RWPE2 (cell line): ENCODE results near the gene SLC31A1.

Experiments
- ATAC-seq: fragments of 200-7000 bp; cut with Tn5 transposase; 3 replicates; pipeline ENCODE4 v1.9.1; 2021; ENCODE audit warnings: low read depth
- DNase-seq: peaks from one replicate; pipeline ENCODE4 v3.0.0-alpha.2; 2020; ENCODE audit warnings: low spot score
- H3K27ac ChIP-seq: fragments of 450-650 bp; 2 replicates; pipeline ENCODE4 v1.5.1; 2017; ENCODE audit warnings: mild to moderate bottlenecking; ENCODE audit not compliant: poor library complexity, severe bottlenecking
- H3K27me3 ChIP-seq: fragments of 250-450 bp; sonication (Bioruptor Pico); 2 replicates; pipeline ENCODE4 v1.5.1; 2021; ENCODE audit warnings: mild to moderate bottlenecking, moderate library complexity; ENCODE audit not compliant: insufficient read depth, poor library complexity, severe bottlenecking
- H3K36me3 ChIP-seq: fragments of 250-450 bp; sonication (Bioruptor Pico); 2 replicates; pipeline ENCODE4 v1.5.1; 2020; ENCODE audit warnings: low read depth, mild to moderate bottlenecking, moderate library complexity
- H3K4me1 ChIP-seq: fragments of 250-450 bp; sonication (Bioruptor Pico); 2 replicates; pipeline ENCODE4 v1.5.1; 2021; ENCODE audit warnings: mild to moderate bottlenecking, moderate library complexity; ENCODE audit not compliant: insufficient read depth, poor library complexity, severe bottlenecking
- H3K4me3 ChIP-seq: fragments of 250-450 bp; sonication (Bioruptor Pico); 2 replicates; pipeline ENCODE4 v1.5.1; 2021; ENCODE audit warnings: mild to moderate bottlenecking, moderate library complexity; ENCODE audit not compliant: severe bottlenecking
- H3K9me3 ChIP-seq: fragments of 250-450 bp; sonication (Bioruptor Pico); 2 replicates; pipeline ENCODE4 v1.5.1; 2021; ENCODE audit warnings: mild to moderate bottlenecking, moderate library complexity; ENCODE audit not compliant: severe bottlenecking
- TF ChIP-seq, protein P1 (sequence below): fragments of 450-650 bp; IDR thresholded peaks from one replicate; pipeline ENCODE4 v1.5.1; 2017; ENCODE audit warnings: mild to moderate bottlenecking, moderate library complexity; ENCODE audit not compliant: poor library complexity, severe bottlenecking

SLC31A1 gene

DNA sequence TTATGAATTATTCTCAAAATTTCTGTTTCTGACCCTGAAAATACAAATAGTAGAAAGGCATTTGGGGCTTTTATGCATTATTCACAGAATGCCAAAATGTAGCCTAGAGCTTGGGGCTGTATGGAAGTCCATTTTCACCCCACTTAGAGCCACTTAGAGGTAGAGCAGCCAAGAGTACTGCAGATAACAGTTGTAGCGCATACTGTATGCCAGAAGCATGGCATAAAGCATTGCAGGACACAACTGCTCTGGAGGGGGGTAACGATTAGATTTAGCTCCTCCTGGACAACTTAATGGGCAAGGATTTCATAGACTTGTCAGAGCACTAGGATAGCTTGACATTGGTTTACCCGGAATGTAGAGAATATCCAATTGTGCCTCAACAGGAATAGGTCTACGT is 15.7 kb downstream of the SLC31A1 start:
- no peaks in the 10 kb centered on the region for H3K9me3 ChIP-seq
- H3K27ac ChIP-seq = no peak overlapping the region
- H3K27me3 ChIP-seq = no peaks in the 10 kb centered on the region
- ATAC-seq (no peak), DNase-seq (no peak)
- H3K36me3 ChIP-seq = no peaks in the 10 kb centered on the region
- TF ChIP-seq, protein P1, sequence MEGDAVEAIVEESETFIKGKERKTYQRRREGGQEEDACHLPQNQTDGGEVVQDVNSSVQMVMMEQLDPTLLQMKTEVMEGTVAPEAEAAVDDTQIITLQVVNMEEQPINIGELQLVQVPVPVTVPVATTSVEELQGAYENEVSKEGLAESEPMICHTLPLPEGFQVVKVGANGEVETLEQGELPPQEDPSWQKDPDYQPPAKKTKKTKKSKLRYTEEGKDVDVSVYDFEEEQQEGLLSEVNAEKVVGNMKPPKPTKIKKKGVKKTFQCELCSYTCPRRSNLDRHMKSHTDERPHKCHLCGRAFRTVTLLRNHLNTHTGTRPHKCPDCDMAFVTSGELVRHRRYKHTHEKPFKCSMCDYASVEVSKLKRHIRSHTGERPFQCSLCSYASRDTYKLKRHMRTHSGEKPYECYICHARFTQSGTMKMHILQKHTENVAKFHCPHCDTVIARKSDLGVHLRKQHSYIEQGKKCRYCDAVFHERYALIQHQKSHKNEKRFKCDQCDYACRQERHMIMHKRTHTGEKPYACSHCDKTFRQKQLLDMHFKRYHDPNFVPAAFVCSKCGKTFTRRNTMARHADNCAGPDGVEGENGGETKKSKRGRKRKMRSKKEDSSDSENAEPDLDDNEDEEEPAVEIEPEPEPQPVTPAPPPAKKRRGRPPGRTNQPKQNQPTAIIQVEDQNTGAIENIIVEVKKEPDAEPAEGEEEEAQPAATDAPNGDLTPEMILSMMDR = no peak
- H3K4me1 ChIP-seq = peaks cover 4% of the 10 kb centered on the region
- H3K4me3 ChIP-seq = no peak overlapping the region

GRCh38 chr9:113238202-113238858 is 17.0 kb downstream of the SLC31A1 start:
- Histone ChIP-seq H3K4me3 (no peak overlapping the region), H3K4me1 (no peaks in the 10 kb centered on the region), H3K36me3 (no peaks in the 10 kb centered on the region), H3K9me3 (no peaks in the 10 kb centered on the region), H3K27me3 (no peaks in the 10 kb centered on the region), H3K27ac (no peak overlapping the region)
- DNase-seq (no peak), ATAC-seq (no peak)
- TF ChIP-seq, protein P1 = no peak

DNA sequence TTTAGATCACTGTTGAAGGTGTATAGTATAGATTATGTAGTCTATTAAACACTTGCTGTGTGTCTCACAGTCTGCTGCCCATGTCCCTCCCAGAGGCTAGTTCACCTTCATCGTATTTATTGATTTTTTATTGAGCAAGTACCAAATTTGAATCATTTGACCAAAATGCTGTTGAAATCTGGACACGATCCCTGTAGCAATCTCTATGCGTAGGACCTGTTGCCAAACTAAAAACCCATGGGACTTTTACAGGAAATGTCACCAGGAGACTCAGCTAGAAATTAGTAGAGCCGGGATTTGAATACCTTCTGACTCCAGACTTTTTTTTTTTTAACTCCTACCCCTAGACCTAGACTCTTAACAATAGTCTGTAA is 17.5 kb downstream of the SLC31A1 start:
- Histone ChIP-seq H3K36me3 (no peaks in the 10 kb centered on the region), H3K27ac (no peak overlapping the region), H3K27me3 (no peaks in the 10 kb centered on the region), H3K9me3 (no peaks in the 10 kb centered on the region), H3K4me1 (no peaks in the 10 kb centered on the region), H3K4me3 (no peak overlapping the region)
- TF ChIP-seq, protein P1 = no peak
- ATAC-seq (no peak), DNase-seq (no peak)

DNA sequence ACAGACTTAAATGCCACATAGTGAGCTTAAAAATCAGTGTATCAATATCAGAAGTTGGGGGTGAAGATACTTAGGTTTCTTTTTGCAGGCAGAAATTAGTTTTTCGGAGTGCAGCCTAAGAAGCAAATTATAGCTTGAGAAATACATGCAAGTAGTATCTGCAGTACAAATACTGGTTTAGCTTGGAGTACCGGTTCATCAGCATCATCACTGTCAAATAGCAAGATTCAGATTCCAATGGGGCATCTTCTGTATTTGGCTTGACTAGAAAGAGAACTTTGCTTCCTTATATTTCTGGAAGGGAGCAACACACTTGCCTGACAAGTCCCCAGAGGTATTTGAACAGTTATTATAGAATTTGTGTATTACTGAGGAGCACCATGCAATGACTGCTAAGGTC is 19.8 kb downstream of the SLC31A1 start:
- ATAC-seq = no peak
- H3K4me1 ChIP-seq = no peaks in the 10 kb centered on the region
- no peak overlapping the region for H3K27ac ChIP-seq

GRCh38 chr9:113244556-113244955 is 23.2 kb downstream of the SLC31A1 start:
- Histone ChIP-seq H3K4me1 (no peaks in the 10 kb centered on the region), H3K27ac (no peak overlapping the region), H3K4me3 (no peak overlapping the region), H3K9me3 (no peaks in the 10 kb centered on the region), H3K36me3 (no peaks in the 10 kb centered on the region; the same call in 1 of the 2 replicates), H3K27me3 (no peaks in the 10 kb centered on the region)
- TF ChIP-seq, protein P1 = no peak
- DNase-seq (no peak), ATAC-seq (no peak)

More for the DNA sequence above, 19.8 kb downstream of the SLC31A1 start:
- TF ChIP-seq, protein P1 = no peak
- no peaks in the 10 kb centered on the region for H3K36me3 ChIP-seq
- no peak for DNase-seq
- no peaks in the 10 kb centered on the region for H3K9me3 ChIP-seq
- no peak overlapping the region for H3K4me3 ChIP-seq
- H3K27me3 ChIP-seq = no peaks in the 10 kb centered on the region
